SU-DHL-6 (cell line): Measurements from ENCODE around the gene HACD4.
A peak's percentile ranks its signal among the peaks of the same experiment; 100 is the strongest.

Experiments
- H2AFZ ChIP-seq: fragments of 200-600 bp; sonication (generic); 2 replicates; pipeline ENCODE4 v1.6.1; 2014; ENCODE audit warnings: low read depth, mild to moderate bottlenecking, moderate library complexity, mixed read lengths, antibody characterized with exemption, low read length; ENCODE audit not compliant: severe bottlenecking
- H3F3A ChIP-seq: fragments of 200-600 bp; shearing (Covaris generic); 2 replicates; pipeline ENCODE4 v1.6.0; 2016; ENCODE audit warnings: antibody characterized with exemption, mild to moderate bottlenecking; ENCODE audit not compliant: insufficient read depth
- H3K27ac ChIP-seq: fragments of 200-600 bp; sonication (generic); 2 replicates; pipeline ENCODE4 v1.5.1; 2016; ENCODE audit warnings: low read depth, mild to moderate bottlenecking, low read length, moderate library complexity, mixed read lengths
- H3K27me3 ChIP-seq: fragments of 200-600 bp; sonication (generic), shearing (Covaris generic); 2 replicates; pipeline ENCODE4 v1.6.0; 2014; ENCODE audit warnings: mild to moderate bottlenecking, low read length
- H3K36me3 ChIP-seq: fragments of 200-600 bp; sonication (generic); 2 replicates; pipeline ENCODE4 v1.6.1; 2014; ENCODE audit warnings: mild to moderate bottlenecking, low read length, mixed read lengths
- H3K4me2 ChIP-seq: fragments of 300-600, 200-600 bp; shearing (Covaris generic), sonication (generic); 2 replicates; pipeline ENCODE4 v1.6.0; 2014; ENCODE audit warnings: low read length, low read depth, mild to moderate bottlenecking; ENCODE audit not compliant: poor library complexity, severe bottlenecking
- H3K4me3 ChIP-seq: fragments of 200-600 bp; sonication (generic); 2 replicates; pipeline ENCODE4 v1.5.1; 2014; ENCODE audit warnings: antibody characterized with exemption, low read length, mild to moderate bottlenecking, mixed read lengths; ENCODE audit not compliant: insufficient read depth, poor library complexity, severe bottlenecking
- H3K79me2 ChIP-seq: fragments of 200-600 bp; sonication (generic); 2 replicates; pipeline ENCODE4 v1.6.1; 2014; ENCODE audit warnings: mild to moderate bottlenecking, low read length, moderate library complexity; ENCODE audit not compliant: insufficient read depth
- H3K9ac ChIP-seq: fragments of 200-600 bp; sonication (generic); 2 replicates; pipeline ENCODE4 v1.7.0; 2014; ENCODE audit warnings: mild to moderate bottlenecking, low read length
- H3K9me2 ChIP-seq: fragments of 200-600 bp; sonication (generic); replicated peaks from 2 replicates; pipeline ENCODE4 v1.6.1; 2014; ENCODE audit warnings: low read length; ENCODE audit not compliant: insufficient read depth
- H3K9me3 ChIP-seq: fragments of 200-600 bp; sonication (generic); 2 replicates; pipeline ENCODE4 v1.6.1; 2014; ENCODE audit warnings: low read length, mixed read lengths; ENCODE audit not compliant: insufficient read depth
- H4K20me1 ChIP-seq: fragments of 200-600 bp; sonication (generic); 2 replicates; pipeline ENCODE4 v1.6.1; 2014; ENCODE audit warnings: low read depth, mild to moderate bottlenecking, antibody characterized with exemption, low read length, moderate library complexity, mixed read lengths
- EZH2phosphoT487 ChIP-seq: fragments of 200-600 bp; sonication (generic), shearing (Covaris generic); conservative IDR thresholded peaks from 2 replicates; pipeline ENCODE4 v1.6.1; 2018; ENCODE audit warnings: mild to moderate bottlenecking, antibody characterized with exemption, low read length, moderate library complexity, mixed read lengths
- TF ChIP-seq, protein P1 (sequence below): fragments of 200-600 bp; sonication (generic); IDR thresholded peaks from one replicate; pipeline ENCODE4 v1.5.1; 2017; ENCODE audit warnings: antibody characterized with exemption, mild to moderate bottlenecking, low read length, moderate library complexity; ENCODE audit not compliant: insufficient read depth, poor library complexity, severe bottlenecking

Gene HACD4

GRCh38 chr9:21002040-21002439 is 29.4 kb downstream of the HACD4 start:
- Histone ChIP-seq H3K79me2 (no peaks in the 10 kb centered on the region), H3K27me3 (no peaks in the 10 kb centered on the region), H3K4me3 (no peak overlapping the region), H3K27ac (no peak overlapping the region), H3K36me3 (no peaks in the 10 kb centered on the region), H3K9me3 (no peaks in the 10 kb centered on the region), H3K9me2 (no peaks in the 10 kb centered on the region), H4K20me1 (no peaks in the 10 kb centered on the region), H3K9ac (no peak overlapping the region), H2AFZ (no peak overlapping the region), H3F3A (no peaks in the 10 kb centered on the region), H3K4me2 (no peak overlapping the region)
- no peak for TF ChIP-seq EZH2phosphoT487
- TF ChIP-seq, protein P1, sequence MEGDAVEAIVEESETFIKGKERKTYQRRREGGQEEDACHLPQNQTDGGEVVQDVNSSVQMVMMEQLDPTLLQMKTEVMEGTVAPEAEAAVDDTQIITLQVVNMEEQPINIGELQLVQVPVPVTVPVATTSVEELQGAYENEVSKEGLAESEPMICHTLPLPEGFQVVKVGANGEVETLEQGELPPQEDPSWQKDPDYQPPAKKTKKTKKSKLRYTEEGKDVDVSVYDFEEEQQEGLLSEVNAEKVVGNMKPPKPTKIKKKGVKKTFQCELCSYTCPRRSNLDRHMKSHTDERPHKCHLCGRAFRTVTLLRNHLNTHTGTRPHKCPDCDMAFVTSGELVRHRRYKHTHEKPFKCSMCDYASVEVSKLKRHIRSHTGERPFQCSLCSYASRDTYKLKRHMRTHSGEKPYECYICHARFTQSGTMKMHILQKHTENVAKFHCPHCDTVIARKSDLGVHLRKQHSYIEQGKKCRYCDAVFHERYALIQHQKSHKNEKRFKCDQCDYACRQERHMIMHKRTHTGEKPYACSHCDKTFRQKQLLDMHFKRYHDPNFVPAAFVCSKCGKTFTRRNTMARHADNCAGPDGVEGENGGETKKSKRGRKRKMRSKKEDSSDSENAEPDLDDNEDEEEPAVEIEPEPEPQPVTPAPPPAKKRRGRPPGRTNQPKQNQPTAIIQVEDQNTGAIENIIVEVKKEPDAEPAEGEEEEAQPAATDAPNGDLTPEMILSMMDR: no peak

GRCh38 chr9:21001581-21001980 is 29.9 kb downstream of the HACD4 start:
- H3K9me3 ChIP-seq: no peaks in the 10 kb centered on the region
- no peaks in the 10 kb centered on the region for H3K9me2 ChIP-seq
- H3K4me2 ChIP-seq: no peak overlapping the region
- no peaks in the 10 kb centered on the region for H3K79me2 ChIP-seq
- no peak overlapping the region for H3K4me3 ChIP-seq
- no peaks in the 10 kb centered on the region for H4K20me1 ChIP-seq
- H3K27ac ChIP-seq: no peak overlapping the region
- H3K27me3 ChIP-seq: no peaks in the 10 kb centered on the region
- TF ChIP-seq, protein P1: no peak
- no peak for TF ChIP-seq EZH2phosphoT487
- no peaks in the 10 kb centered on the region for H3F3A ChIP-seq
- H3K9ac ChIP-seq: no peak overlapping the region
- no peak overlapping the region for H2AFZ ChIP-seq
- no peaks in the 10 kb centered on the region for H3K36me3 ChIP-seq

- no peaks in the 10 kb centered on the region for H3K9me3 ChIP-seq
- peak overlapping the region; percentile 32 for H3K4me2 ChIP-seq
- peak overlapping the region; percentile 33 for H3K27ac ChIP-seq
- H3F3A ChIP-seq: no peaks in the 10 kb centered on the region
- no peaks in the 10 kb centered on the region for H3K36me3 ChIP-seq
- no peaks in the 10 kb centered on the region for H3K9me2 ChIP-seq
- TF ChIP-seq, protein P1: no peak
- TF ChIP-seq EZH2phosphoT487: no peak
- no peak overlapping the region for H2AFZ ChIP-seq
- H4K20me1 ChIP-seq: no peaks in the 10 kb centered on the region
- no peak overlapping the region for H3K4me3 ChIP-seq
- no peaks in the 10 kb centered on the region for H3K79me2 ChIP-seq
- no peak overlapping the region for H3K9ac ChIP-seq
- H3K27me3 ChIP-seq: no peaks in the 10 kb centered on the region
Measured at GRCh38 chr9:20997503-20998076, 33.9 kb downstream of the HACD4 start.
